Spleen (tissue), 11 donors: ENCODE results near the gene TNFRSF1B. TPM values are rescaled to one million over a fixed set of nuclear protein-coding genes. Genes with fewer than 3 reads are reported as not detected.

Experiments
- DNase-seq: peaks from one replicate; pipeline ENCODE4 v3.0.0-alpha.2; 2020
- H3K27ac ChIP-seq, 8 donors: fragments of 200-600 bp; sonication (generic) in 7 of 8; 1 replicate in 4 of 8; 2 replicates in 4 of 8; pipeline versions ENCODE4 v1.5.0 to v1.8.0; 2016 to 2021; ENCODE audit warnings: inconsistent platforms in 4 of 8, mild to moderate bottlenecking in 4 of 8, moderate library complexity in 1 of 8
- H3K27me3 ChIP-seq, 7 donors: fragments of 200-600 bp; sonication (generic) in 6 of 7; replicated peaks in 1 of 7; 1 replicate in 4 of 7; 2 replicates in 3 of 7; pipeline versions ENCODE4 v1.5.0 to v1.8.0; 2016 to 2021; ENCODE audit warnings: inconsistent platforms in 3 of 7, mild to moderate bottlenecking in 1 of 7
- H3K36me3 ChIP-seq, 6 donors: fragments of 200-600 bp; sonication (generic) in 5 of 6; 1 replicate in 4 of 6; 2 replicates in 2 of 6; pipeline versions ENCODE4 v1.5.0 to v1.8.0; 2016 to 2021; ENCODE audit warnings: inconsistent platforms in 2 of 6
- H3K4me1 ChIP-seq, 6 donors: fragments of 200-600 bp; sonication (generic) in 5 of 6; 1 replicate in 3 of 6; 2 replicates in 3 of 6; pipeline versions ENCODE4 v1.5.0 to v1.8.0; 2016 to 2021; ENCODE audit warnings: inconsistent platforms in 3 of 6
- H3K4me3 ChIP-seq, 8 donors: fragments of 200-600 bp; sonication (generic) in 7 of 8; 1 replicate in 4 of 8; 2 replicates in 4 of 8; pipeline versions ENCODE4 v1.5.0 to v1.8.0; 2016 to 2021; ENCODE audit warnings: inconsistent platforms in 4 of 8, mild to moderate bottlenecking in 4 of 8, moderate library complexity in 2 of 8
- H3K9me3 ChIP-seq, 8 donors: fragments of 200-600 bp; sonication (generic) in 7 of 8; 1 replicate in 4 of 8; 2 replicates in 4 of 8; pipeline versions ENCODE4 v1.5.0 to v1.8.0; 2016 to 2021; ENCODE audit warnings: inconsistent platforms in 4 of 8
- POLR2A ChIP-seq, 3 donors: fragments of 450-650 bp; IDR thresholded peaks; one replicate each; pipeline ENCODE4 v1.5.1; 2017; ENCODE audit warnings: antibody characterized with exemption in 3 of 3, mild to moderate bottlenecking in 1 of 3
- POLR2AphosphoS5 ChIP-seq, 3 donors: sonication (generic); formaldehyde crosslinking; IDR thresholded peaks; one replicate each; pipeline ENCODE4 v1.5.1; 2017; ENCODE audit warnings: antibody characterized with exemption in 3 of 3
- WGBS, 5 donors: extraction: QIAGEN DNeasy Blood & Tissue Kit in 3 of 5; methylation state at CpG; one replicate each; pipeline versions ENCODE4 v1.1.5 to v1.1.7; 2013 to 2018; 5-methylcytosine and 5-hydroxymethylcytosine counted together
- intact Hi-C: fragments of 100-400 bp; cut with DNase I; formaldehyde crosslinking; loops from one replicate; pipeline ENCODE4 v1.15.0; 2023; ENCODE audit warnings: low total_unique reads
- polyA plus RNA-seq, 3 donors: library from polyadenylated mRNA; stranded (reverse); fragments of 200-250 nt; gene quantifications; one replicate each; pipeline ENCODE4 v1.2.1, GENCODE V29; 2013
- total RNA-seq, 7 donors: library from RNA; depleted of rRNA in 3 of 7; stranded (reverse); fragments of >200 nt in 3 of 7; fragmentation: NEBNext Ultra II Directional in 4 of 7; extraction: Animal tissue kit (Norgen Biotek cat#: 25700) in 4 of 7; gene quantifications; one replicate each; pipeline versions ENCODE4 v1.1.0 to v1.2.1, GENCODE V29; 2016 to 2021
- TF ChIP-seq, protein P1 (sequence below), 11 experiments: fragments of 200-600 bp in 7 of 11; fragments of 450-650 bp in 4 of 11; sonication (generic) in 4 of 11; IDR thresholded peaks in 8 of 11; conservative IDR thresholded peaks in 3 of 11; 1 replicate in 7 of 11; 2 replicates in 4 of 11; pipeline versions ENCODE4 v1.4.0 to v1.8.0; 2016 to 2021; ENCODE audit warnings: antibody characterized with exemption in 11 of 11, inconsistent platforms in 4 of 11, mild to moderate bottlenecking in 1 of 11
- donor health status: healthy with polysubstance abuse.
- donor health status: DM: no; HTN: no; CAD: no; lungs with moderate emphysema.
- donor health status: DM: no; HTN: no; CAD: no.
- donor health status: Bipolar disorder and iron deficiency.
- donor health status: healthy.
- donor health status: DM: no; HTN: no; CAD: no.
- donor health status: DM: yes; HTN: yes; CAD: no.

TNFRSF1B gene
- total and polyA plus RNA-seq, 10 donors, result 28.5 to 233 (median 167) TPM

DNA sequence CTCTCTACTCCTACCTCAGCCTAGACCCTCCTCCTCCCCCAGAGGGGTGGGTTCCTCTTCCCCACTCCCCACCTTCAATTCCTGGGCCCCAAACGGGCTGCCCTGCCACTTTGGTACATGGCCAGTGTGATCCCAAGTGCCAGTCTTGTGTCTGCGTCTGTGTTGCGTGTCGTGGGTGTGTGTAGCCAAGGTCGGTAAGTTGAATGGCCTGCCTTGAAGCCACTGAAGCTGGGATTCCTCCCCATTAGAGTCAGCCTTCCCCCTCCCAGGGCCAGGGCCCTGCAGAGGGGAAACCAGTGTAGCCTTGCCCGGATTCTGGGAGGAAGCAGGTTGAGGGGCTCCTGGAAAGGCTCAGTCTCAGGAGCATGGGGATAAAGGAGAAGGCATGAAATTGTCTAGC, 41.5 kb downstream of the TNFRSF1B start:
- H3K9me3 ChIP-seq, result no peaks in the 10 kb centered on the region
- peak overlapping the region in 7 of 8 donors; percentile 3 to 86 (median 23) for H3K27ac ChIP-seq
- no peak overlapping the region for H3K4me3 ChIP-seq
- peaks cover 20 to 83% (median 53%) of the 10 kb centered on the region in 6 donors for H3K4me1 ChIP-seq
- H3K36me3 ChIP-seq, result peaks cover 0 to 63% (median 44%) of the 10 kb centered on the region in 6 donors
- WGBS, 5 donors, result 62 to 78% (median 71%) methylated on average over 6 of the region's 6 CpGs
- TF ChIP-seq, protein P1, sequence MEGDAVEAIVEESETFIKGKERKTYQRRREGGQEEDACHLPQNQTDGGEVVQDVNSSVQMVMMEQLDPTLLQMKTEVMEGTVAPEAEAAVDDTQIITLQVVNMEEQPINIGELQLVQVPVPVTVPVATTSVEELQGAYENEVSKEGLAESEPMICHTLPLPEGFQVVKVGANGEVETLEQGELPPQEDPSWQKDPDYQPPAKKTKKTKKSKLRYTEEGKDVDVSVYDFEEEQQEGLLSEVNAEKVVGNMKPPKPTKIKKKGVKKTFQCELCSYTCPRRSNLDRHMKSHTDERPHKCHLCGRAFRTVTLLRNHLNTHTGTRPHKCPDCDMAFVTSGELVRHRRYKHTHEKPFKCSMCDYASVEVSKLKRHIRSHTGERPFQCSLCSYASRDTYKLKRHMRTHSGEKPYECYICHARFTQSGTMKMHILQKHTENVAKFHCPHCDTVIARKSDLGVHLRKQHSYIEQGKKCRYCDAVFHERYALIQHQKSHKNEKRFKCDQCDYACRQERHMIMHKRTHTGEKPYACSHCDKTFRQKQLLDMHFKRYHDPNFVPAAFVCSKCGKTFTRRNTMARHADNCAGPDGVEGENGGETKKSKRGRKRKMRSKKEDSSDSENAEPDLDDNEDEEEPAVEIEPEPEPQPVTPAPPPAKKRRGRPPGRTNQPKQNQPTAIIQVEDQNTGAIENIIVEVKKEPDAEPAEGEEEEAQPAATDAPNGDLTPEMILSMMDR (IDR thresholded peaks at IDR 0.05 in 8 of 11, conservative IDR thresholded peaks at IDR 0.05 in 3 of 11), result no peak
- peak in 1 of 3 donors; percentile 5 for TF ChIP-seq POLR2AphosphoS5 (IDR thresholded peaks at IDR 0.05)
- no peak for DNase-seq
- H3K27me3 ChIP-seq, result no peaks in the 10 kb centered on the region
- intact Hi-C loops, result no loop called here

DNA sequence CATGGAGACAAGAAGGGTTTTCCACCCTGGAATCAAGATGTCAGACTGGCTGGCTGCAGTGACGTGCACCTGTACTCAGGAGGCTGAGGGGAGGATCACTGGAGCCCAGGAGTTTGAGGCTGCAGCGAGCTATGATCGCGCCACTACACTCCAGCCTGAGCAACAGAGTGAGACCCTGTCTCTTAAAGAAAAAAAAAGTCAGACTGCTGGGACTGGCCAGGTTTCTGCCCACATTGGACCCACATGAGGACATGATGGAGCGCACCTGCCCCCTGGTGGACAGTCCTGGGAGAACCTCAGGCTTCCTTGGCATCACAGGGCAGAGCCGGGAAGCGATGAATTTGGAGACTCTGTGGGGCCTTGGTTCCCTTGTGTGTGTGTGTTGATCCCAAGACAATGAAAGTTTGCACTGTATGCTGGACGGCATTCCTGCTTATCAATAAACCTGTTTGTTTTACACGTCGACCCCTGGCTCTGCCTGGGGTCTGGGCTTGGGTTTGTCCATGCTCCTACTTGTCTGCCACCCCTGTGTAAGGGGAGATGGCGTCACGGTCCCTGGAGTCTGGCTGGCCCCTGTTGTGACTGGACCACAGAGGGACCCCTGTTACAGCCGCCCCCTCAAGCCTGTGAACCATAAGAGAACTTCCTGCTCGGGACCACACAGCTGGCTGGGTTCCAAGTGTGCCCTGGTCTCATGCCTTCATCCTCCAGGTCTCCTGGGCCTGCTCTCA, 42.1 kb downstream of the TNFRSF1B start:
- 23 to 32% (median 31%) methylated on average over 14 of the region's 14 CpGs for WGBS, 5 donors
- DNase-seq, result peak; percentile 94
- Histone ChIP-seq H3K4me3 (no peak overlapping the region), H3K27me3 (no peaks in the 10 kb centered on the region), H3K27ac (peak overlapping the region in 7 of 8 donors; percentile 23 to 86 (median 39)), H3K36me3 (peaks cover 0 to 56% (median 38%) of the 10 kb centered on the region in 6 donors), H3K9me3 (no peaks in the 10 kb centered on the region), H3K4me1 (peaks cover 20 to 76% (median 46%) of the 10 kb centered on the region in 6 donors)
- intact Hi-C loops, result loop anchor here (1.0 kb wide), 1 partner anchor 84 kb away; no protein-coding TSS in a partner anchor
- TF ChIP-seq, protein P1 (IDR thresholded peaks at IDR 0.05 in 8 of 11, conservative IDR thresholded peaks at IDR 0.05 in 3 of 11), result peak; percentile 89 to 98 (median 94)
- TF ChIP-seq POLR2AphosphoS5 (IDR thresholded peaks at IDR 0.05) (peak in 2 of 3 donors; percentile 54 to 85), POLR2A (IDR thresholded peaks at IDR 0.05) (no peak)

GRCh38 chr1:12209495-12209832, 42.7 kb downstream of the TNFRSF1B start:
- no peak for DNase-seq
- peak in 1 of 3 donors; percentile 72 for TF ChIP-seq POLR2AphosphoS5 (IDR thresholded peaks at IDR 0.05)
- no peak for TF ChIP-seq POLR2A (IDR thresholded peaks at IDR 0.05)
- WGBS, 5 donors, result 49 to 67% (median 57%) methylated on average over 1 to 3 of the region's 3 CpGs
- Histone ChIP-seq H3K36me3 (peaks cover 0 to 51% (median 32%) of the 10 kb centered on the region in 6 donors), H3K4me1 (peaks cover 20 to 71% (median 42%) of the 10 kb centered on the region in 6 donors), H3K27me3 (no peaks in the 10 kb centered on the region), H3K4me3 (no peak overlapping the region), H3K27ac (peak overlapping the region in 7 of 8 donors; percentile 24 to 86 (median 53)), H3K9me3 (no peaks in the 10 kb centered on the region)
- intact Hi-C loops, result loop anchor here (1.0 kb wide), 1 partner anchor 84 kb away; no protein-coding TSS in a partner anchor

GRCh38 chr1:12215118-12215961, 48.5 kb downstream of the TNFRSF1B start:
- 87 to 93% (median 90%) methylated on average over 12 of the region's 12 CpGs for WGBS, 5 donors
- TF ChIP-seq, protein P1 (IDR thresholded peaks at IDR 0.05 in 8 of 11, conservative IDR thresholded peaks at IDR 0.05 in 3 of 11), result no peak
- TF ChIP-seq POLR2A (IDR thresholded peaks at IDR 0.05), result no peak
- TF ChIP-seq POLR2AphosphoS5 (IDR thresholded peaks at IDR 0.05), result no peak
- no peaks in the 10 kb centered on the region for H3K27me3 ChIP-seq
- intact Hi-C loops, result no loop called here
- H3K27ac ChIP-seq, result no peak overlapping the region
- H3K36me3 ChIP-seq, result no peaks in the 10 kb centered on the region
- H3K4me1 ChIP-seq, result peaks cover 6 to 15% (median 11%) of the 10 kb centered on the region in 6 donors
- H3K9me3 ChIP-seq, result peaks cover 0 to 15% (median 0%) of the 10 kb centered on the region in 8 donors
- H3K4me3 ChIP-seq, result no peak overlapping the region
- DNase-seq, result peak; percentile 41
